Stimulated activated CD4-positive, alpha-beta T cell treated with anti-CD3 and anti-CD28 coated beads, Interleukin-12 subunit alpha, Interleukin-12 subunit beta, amount 100 ng/mL, for 48 hours (primary cell): ENCODE results near the gene PTPRN2.
"Not testable (repeated sequence)": the region's sequence is repeated elsewhere in the genome, so short reads cannot be mapped to it uniquely, and the experiment has no call there.

Experiments
- DNase-seq, 3 donors: peaks; one replicate each; pipeline ENCODE4 v3.0.0-alpha.2; 2020; ENCODE audit warnings: low read depth in 2 of 3, low spot score in 1 of 3

PTPRN2 gene

GRCh38 chr7:158587162-158588084 is at the start of gene PTPRN2:
Gene PTPRN2 (minus strand): TSS chr7:158587823.
- peak in 2 of 3 donors; percentile 42 to 44 for DNase-seq

- no peak for DNase-seq
Measured at GRCh38 chr7:158633055-158633956, 45.7 kb upstream of the PTPRN2 start.

- no peak for DNase-seq
Measured at GRCh38 chr7:158631574-158632195, 44.1 kb upstream of the PTPRN2 start.

GRCh38 chr7:158626289-158626688 is 38.7 kb upstream of the PTPRN2 start:
- not testable (repeated sequence) for DNase-seq

- no peak for DNase-seq
Measured at GRCh38 chr7:158623241-158623640, 35.6 kb upstream of the PTPRN2 start.

- DNase-seq: no peak
Measured at GRCh38 chr7:158620839-158621441, 33.3 kb upstream of the PTPRN2 start.

GRCh38 chr7:158620418-158620817 is 32.8 kb upstream of the PTPRN2 start:
- no peak for DNase-seq

GRCh38 chr7:158618745-158619140 is 31.1 kb upstream of the PTPRN2 start:
- DNase-seq: no peak

GRCh38 chr7:158617737-158618128 is 30.1 kb upstream of the PTPRN2 start:
- no peak for DNase-seq

GRCh38 chr7:158616050-158616449 is 28.4 kb upstream of the PTPRN2 start:
- DNase-seq: no peak

- DNase-seq: no peak
Measured at GRCh38 chr7:158614700-158615099, 27.1 kb upstream of the PTPRN2 start.

GRCh38 chr7:158613481-158613880 is 25.9 kb upstream of the PTPRN2 start:
- DNase-seq: no peak

- DNase-seq: no peak
Measured at GRCh38 chr7:158612546-158612945, 24.9 kb upstream of the PTPRN2 start.

GRCh38 chr7:158611541-158611940 is 23.9 kb upstream of the PTPRN2 start:
- no peak for DNase-seq

- no peak for DNase-seq
Measured at GRCh38 chr7:158609313-158609974, 21.8 kb upstream of the PTPRN2 start.

- DNase-seq: no peak
Measured at GRCh38 chr7:158607563-158607962, 19.9 kb upstream of the PTPRN2 start.

- DNase-seq: no peak
Measured at GRCh38 chr7:158606671-158607424, 19.2 kb upstream of the PTPRN2 start.

GRCh38 chr7:158606129-158606528 is 18.5 kb upstream of the PTPRN2 start:
- DNase-seq: no peak
